Suprapubic skin (tissue), 4 donors: ENCODE measurements around the gene TNIP1.

Experiments
- CTCF ChIP-seq, 2 donors: fragments of 200-600 bp in 1 of 2; fragments of 450-650 bp in 1 of 2; sonication (generic) in 1 of 2; IDR thresholded peaks; one replicate each; pipeline ENCODE4 v1.5.1; 2016 to 2019; ENCODE audit warnings: antibody characterized with exemption in 2 of 2, mild to moderate bottlenecking in 1 of 2, moderate library complexity in 1 of 2
- EP300 ChIP-seq: sonication (generic); formaldehyde crosslinking; IDR thresholded peaks from one replicate; pipeline ENCODE4 v1.6.1; 2017; ENCODE audit warnings: antibody characterized with exemption
- POLR2A ChIP-seq, 2 donors: fragments of 450-650 bp; IDR thresholded peaks; one replicate each; pipeline ENCODE4 v1.6.1; 2017; ENCODE audit warnings: antibody characterized with exemption in 2 of 2, mild to moderate bottlenecking in 2 of 2, moderate library complexity in 2 of 2
- POLR2AphosphoS5 ChIP-seq, 3 donors: sonication (generic); formaldehyde crosslinking; IDR thresholded peaks; one replicate each; pipeline ENCODE4 v1.6.1; 2017; ENCODE audit warnings: antibody characterized with exemption in 3 of 3

- no peak for TF ChIP-seq CTCF (IDR thresholded peaks at IDR 0.05)
- TF ChIP-seq POLR2AphosphoS5 (IDR thresholded peaks at IDR 0.05), result no peak
- no peak for TF ChIP-seq POLR2A (IDR thresholded peaks at IDR 0.05)
- no peak for TF ChIP-seq EP300
Measured at GRCh38 chr5:151130235-151130921, 49.5 kb upstream of the TNIP1 start.
